HFF-Myc (cell line): ENCODE measurements around the gene HSP90B1.

Source experiments
- DNase-seq: peaks from one replicate; pipeline ENCODE4 v3.0.0-alpha.2; 2011; ENCODE audit warnings: low read depth; ENCODE audit errors: extremely low read depth
- H3K4me3 ChIP-seq: replicated peaks from 2 replicates; pipeline ENCODE4 v1.5.1; 2011; ENCODE audit warnings: low read depth, mild to moderate bottlenecking, control low read depth, low read length
- TF ChIP-seq, protein P1 (sequence below): IDR thresholded peaks from 2 replicates; pipeline ENCODE4 v1.5.1; 2012; ENCODE audit warnings: mild to moderate bottlenecking, low read depth, low read length, control low read depth; ENCODE audit errors: missing control alignments

The HSP90B1 gene

GRCh38 chr12:103947871-103948555, 17.8 kb downstream of the HSP90B1 start:
- no peak for DNase-seq

DNA sequence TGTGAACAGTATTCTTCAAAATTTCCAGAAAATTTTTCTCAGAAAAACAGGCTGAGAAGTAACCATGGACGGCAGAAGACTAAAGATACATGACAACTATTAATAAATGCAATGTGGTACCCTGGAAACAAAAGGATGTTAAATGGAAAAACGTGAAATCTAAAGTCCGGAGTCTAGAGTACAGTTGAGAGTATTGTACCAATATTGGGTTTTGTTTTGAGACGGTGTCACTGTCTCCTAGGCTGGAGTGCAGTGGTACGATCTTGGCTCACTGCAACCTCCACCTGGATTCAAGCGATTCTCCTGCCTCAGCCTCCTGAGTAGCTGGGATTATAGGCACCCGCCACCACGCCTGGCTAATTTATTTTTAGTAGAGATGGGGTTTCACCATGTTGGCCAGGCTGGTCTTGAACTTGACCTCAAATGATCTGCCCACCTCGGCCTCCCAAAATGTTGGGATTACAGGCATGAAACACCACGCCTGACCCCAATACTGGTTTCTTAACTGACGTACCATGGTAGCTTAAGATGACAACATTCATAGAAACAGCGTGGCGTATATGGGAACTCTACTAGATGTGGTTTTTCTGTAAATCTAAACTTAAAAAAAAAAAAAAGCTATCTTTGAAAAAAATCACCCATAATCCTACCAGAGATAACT, 18.7 kb downstream of the HSP90B1 start:
- H3K4me3 ChIP-seq = no peak overlapping the region
- TF ChIP-seq, protein P1, sequence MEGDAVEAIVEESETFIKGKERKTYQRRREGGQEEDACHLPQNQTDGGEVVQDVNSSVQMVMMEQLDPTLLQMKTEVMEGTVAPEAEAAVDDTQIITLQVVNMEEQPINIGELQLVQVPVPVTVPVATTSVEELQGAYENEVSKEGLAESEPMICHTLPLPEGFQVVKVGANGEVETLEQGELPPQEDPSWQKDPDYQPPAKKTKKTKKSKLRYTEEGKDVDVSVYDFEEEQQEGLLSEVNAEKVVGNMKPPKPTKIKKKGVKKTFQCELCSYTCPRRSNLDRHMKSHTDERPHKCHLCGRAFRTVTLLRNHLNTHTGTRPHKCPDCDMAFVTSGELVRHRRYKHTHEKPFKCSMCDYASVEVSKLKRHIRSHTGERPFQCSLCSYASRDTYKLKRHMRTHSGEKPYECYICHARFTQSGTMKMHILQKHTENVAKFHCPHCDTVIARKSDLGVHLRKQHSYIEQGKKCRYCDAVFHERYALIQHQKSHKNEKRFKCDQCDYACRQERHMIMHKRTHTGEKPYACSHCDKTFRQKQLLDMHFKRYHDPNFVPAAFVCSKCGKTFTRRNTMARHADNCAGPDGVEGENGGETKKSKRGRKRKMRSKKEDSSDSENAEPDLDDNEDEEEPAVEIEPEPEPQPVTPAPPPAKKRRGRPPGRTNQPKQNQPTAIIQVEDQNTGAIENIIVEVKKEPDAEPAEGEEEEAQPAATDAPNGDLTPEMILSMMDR = no peak
- DNase-seq = no peak

More at GRCh38 chr12:103947871-103948555, 17.8 kb downstream of the HSP90B1 start:
- H3K4me3 ChIP-seq = no peak overlapping the region
- TF ChIP-seq, protein P1 = no peak

DNA sequence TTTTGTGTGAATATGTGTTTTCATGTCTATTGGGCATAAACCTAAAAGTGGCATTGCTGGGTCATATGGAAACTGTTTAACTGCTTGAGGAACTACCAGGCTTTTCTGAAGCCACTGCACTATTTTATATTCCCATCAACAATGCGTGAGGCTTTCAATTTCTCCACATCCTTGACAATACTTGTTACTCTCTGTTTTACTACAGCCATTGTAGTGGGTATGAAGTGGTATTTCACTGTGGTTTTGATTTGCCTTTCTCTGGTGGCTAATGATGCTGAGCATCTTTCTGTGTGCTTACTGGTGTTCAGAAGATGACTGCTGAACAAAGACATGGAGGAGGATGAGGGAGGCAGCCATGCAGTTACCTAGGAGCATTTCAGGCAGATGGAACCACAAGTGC, 22.3 kb downstream of the HSP90B1 start:
- TF ChIP-seq, protein P1 = no peak
- H3K4me3 ChIP-seq = no peak overlapping the region
- no peak for DNase-seq

DNA sequence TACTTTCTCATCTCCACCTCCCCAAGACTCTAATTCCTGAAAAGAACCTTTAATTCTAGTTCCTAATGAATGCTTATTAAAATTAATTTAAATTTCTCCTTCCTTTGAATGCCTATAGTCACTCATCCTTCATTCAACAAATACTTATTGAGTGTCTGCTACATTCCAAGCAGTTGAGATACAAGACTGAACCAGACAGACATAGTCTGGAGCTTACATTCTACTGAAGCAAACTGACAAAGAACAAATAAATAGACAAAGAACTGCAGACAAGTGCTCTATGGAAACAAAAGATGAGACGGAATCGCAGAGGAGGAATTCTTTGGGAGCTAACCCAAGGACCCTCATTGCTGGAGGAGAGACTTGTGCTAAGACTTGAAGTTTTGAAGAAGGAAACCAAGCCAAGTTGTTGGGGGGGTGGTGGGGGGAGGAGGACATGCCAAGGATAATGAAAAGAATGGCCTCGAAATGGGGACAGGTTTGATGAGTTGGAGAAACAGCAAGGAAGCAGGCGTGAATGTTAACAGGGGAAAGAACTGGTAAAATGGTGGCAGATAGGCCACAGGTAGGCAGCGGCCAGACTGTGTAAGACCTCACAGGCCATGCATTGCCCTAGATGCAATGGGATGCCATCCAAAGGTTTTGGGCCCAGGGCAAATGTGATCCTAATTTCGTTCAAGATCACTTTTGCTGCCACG, 25.8 kb downstream of the HSP90B1 start:
- no peak for DNase-seq

DNA sequence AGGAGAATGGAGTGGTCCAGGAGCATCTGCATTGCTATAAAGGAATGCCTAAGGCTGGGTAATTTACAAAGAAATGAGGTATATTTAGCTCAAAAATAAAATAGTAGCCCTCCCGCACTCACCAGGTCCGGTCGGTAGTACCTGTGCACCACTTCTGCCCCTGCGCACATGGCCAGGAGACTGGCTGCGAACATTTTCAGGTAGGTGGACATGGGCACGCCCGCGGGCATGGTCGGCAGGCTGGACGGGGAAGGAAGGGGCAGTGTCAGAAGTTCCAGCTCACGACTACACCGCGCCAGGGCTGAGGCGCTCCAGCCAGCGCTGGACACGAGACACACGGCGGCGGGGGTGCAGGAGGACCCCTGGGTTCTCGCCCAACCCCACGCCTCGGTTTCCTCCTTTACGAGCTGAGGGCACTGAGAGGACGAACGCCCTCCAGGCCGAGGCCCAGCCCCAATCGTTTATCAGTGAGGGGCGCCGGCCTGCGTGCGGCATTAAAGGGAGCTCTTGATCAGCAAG, 26.4 kb downstream of the HSP90B1 start:
- DNase-seq = no peak
- H3K4me3 ChIP-seq = peak overlapping the region; percentile 97
- TF ChIP-seq, protein P1 = no peak

More for the DNA sequence above, 25.8 kb downstream of the HSP90B1 start:
- TF ChIP-seq, protein P1 = no peak
- H3K4me3 ChIP-seq = peak overlapping the region; percentile 97

GRCh38 chr12:103957865-103958388, 27.7 kb downstream of the HSP90B1 start:
- peak overlapping the region; percentile 97 for H3K4me3 ChIP-seq
- TF ChIP-seq, protein P1 = no peak
- DNase-seq = no peak
